Measurements from ENCODE around the gene KRTAP19-3. TPM values are rescaled to one million over a fixed set of nuclear protein-coding genes. Genes with fewer than 3 reads are reported as not detected.

The KRTAP19-3 gene
- polyA plus RNA-seq, 5 donors, result not detected

Other genes starting within 250 kb of the KRTAP19-3 start
- gene KRTAP24-1, start 209.1 kb downstream of the KRTAP19-3 start, polyA plus RNA-seq (ENCODE audit: insufficient read depth in 1 of 5, insufficient read length in 5 of 5, low replicate concordance in 1 of 5), result not detected
- gene KRTAP25-1, start 202.5 kb downstream of the KRTAP19-3 start, polyA plus RNA-seq (ENCODE audit: insufficient read depth in 1 of 5, insufficient read length in 5 of 5, low replicate concordance in 1 of 5), result not detected
- not detected for gene KRTAP26-1, start 171.7 kb downstream of the KRTAP19-3 start, polyA plus RNA-seq (ENCODE audit: insufficient read depth in 1 of 5, insufficient read length in 5 of 5, low replicate concordance in 1 of 5)
- gene KRTAP27-1, start 154.3 kb downstream of the KRTAP19-3 start, polyA plus RNA-seq (ENCODE audit: insufficient read depth in 1 of 5, insufficient read length in 5 of 5, low replicate concordance in 1 of 5), result not detected
- gene KRTAP23-1, start 143.4 kb downstream of the KRTAP19-3 start, polyA plus RNA-seq (ENCODE audit: insufficient read depth in 1 of 5, insufficient read length in 5 of 5, low replicate concordance in 1 of 5), result not detected
- gene KRTAP13-2, start 119.7 kb downstream of the KRTAP19-3 start, polyA plus RNA-seq (ENCODE audit: insufficient read depth in 1 of 5, insufficient read length in 5 of 5, low replicate concordance in 1 of 5), result not detected
- gene KRTAP13-1, start 96.0 kb downstream of the KRTAP19-3 start, polyA plus RNA-seq (ENCODE audit: insufficient read depth in 1 of 5, insufficient read length in 5 of 5, low replicate concordance in 1 of 5), result not detected
- not detected for gene KRTAP13-3, start 66.1 kb downstream of the KRTAP19-3 start, polyA plus RNA-seq (ENCODE audit: insufficient read depth in 1 of 5, insufficient read length in 5 of 5, low replicate concordance in 1 of 5)
- not detected for gene KRTAP13-4, start 61.8 kb downstream of the KRTAP19-3 start, polyA plus RNA-seq (ENCODE audit: insufficient read depth in 1 of 5, insufficient read length in 5 of 5, low replicate concordance in 1 of 5)
- not detected for gene KRTAP15-1, start 51.7 kb downstream of the KRTAP19-3 start, polyA plus RNA-seq (ENCODE audit: insufficient read depth in 1 of 5, insufficient read length in 5 of 5, low replicate concordance in 1 of 5)
- not detected for gene KRTAP19-1, start 11.6 kb downstream of the KRTAP19-3 start, polyA plus RNA-seq (ENCODE audit: insufficient read depth in 1 of 5, insufficient read length in 5 of 5, low replicate concordance in 1 of 5)
- gene KRTAP19-2, start 4.6 kb downstream of the KRTAP19-3 start, polyA plus RNA-seq (ENCODE audit: insufficient read depth in 1 of 5, insufficient read length in 5 of 5, low replicate concordance in 1 of 5), result not detected
- gene KRTAP19-4, start 5.2 kb upstream of the KRTAP19-3 start, polyA plus RNA-seq (ENCODE audit: insufficient read depth in 1 of 5, insufficient read length in 5 of 5, low replicate concordance in 1 of 5), result not detected
- gene KRTAP19-5, start 10.1 kb upstream of the KRTAP19-3 start, polyA plus RNA-seq (ENCODE audit: insufficient read depth in 1 of 5, insufficient read length in 5 of 5, low replicate concordance in 1 of 5), result not detected
- not detected for gene KRTAP19-6, start 49.9 kb upstream of the KRTAP19-3 start, polyA plus RNA-seq (ENCODE audit: insufficient read depth in 1 of 5, insufficient read length in 5 of 5, low replicate concordance in 1 of 5)
- gene KRTAP19-7, start 69.3 kb upstream of the KRTAP19-3 start, polyA plus RNA-seq (ENCODE audit: insufficient read depth in 1 of 5, insufficient read length in 5 of 5, low replicate concordance in 1 of 5), result not detected
- gene KRTAP22-2, start 98.4 kb upstream of the KRTAP19-3 start, polyA plus RNA-seq (ENCODE audit: insufficient read depth in 1 of 5, insufficient read length in 5 of 5, low replicate concordance in 1 of 5), result not detected
- gene KRTAP6-3, start 100.4 kb upstream of the KRTAP19-3 start, polyA plus RNA-seq (ENCODE audit: insufficient read depth in 1 of 5, insufficient read length in 5 of 5, low replicate concordance in 1 of 5), result not detected
- gene KRTAP6-2, start 106.9 kb upstream of the KRTAP19-3 start, polyA plus RNA-seq (ENCODE audit: insufficient read depth in 1 of 5, insufficient read length in 5 of 5, low replicate concordance in 1 of 5), result not detected
- gene KRTAP22-1, start 109.1 kb upstream of the KRTAP19-3 start, polyA plus RNA-seq (ENCODE audit: insufficient read depth in 1 of 5, insufficient read length in 5 of 5, low replicate concordance in 1 of 5), result not detected
- gene KRTAP6-1, start 121.9 kb upstream of the KRTAP19-3 start, polyA plus RNA-seq (ENCODE audit: insufficient read depth in 1 of 5, insufficient read length in 5 of 5, low replicate concordance in 1 of 5), result not detected
- not detected for gene KRTAP20-1, start 124.4 kb upstream of the KRTAP19-3 start, polyA plus RNA-seq (ENCODE audit: insufficient read depth in 1 of 5, insufficient read length in 5 of 5, low replicate concordance in 1 of 5)
- gene KRTAP20-4, start 128.6 kb upstream of the KRTAP19-3 start, polyA plus RNA-seq (ENCODE audit: insufficient read depth in 1 of 5, insufficient read length in 5 of 5, low replicate concordance in 1 of 5), result not detected
- gene KRTAP20-2, start 143.2 kb upstream of the KRTAP19-3 start, polyA plus RNA-seq (ENCODE audit: insufficient read depth in 1 of 5, insufficient read length in 5 of 5, low replicate concordance in 1 of 5), result not detected
- not detected for gene KRTAP20-3, start 150.9 kb upstream of the KRTAP19-3 start, polyA plus RNA-seq (ENCODE audit: insufficient read depth in 1 of 5, insufficient read length in 5 of 5, low replicate concordance in 1 of 5)
- not detected for gene KRTAP21-3, start 226.8 kb upstream of the KRTAP19-3 start, polyA plus RNA-seq (ENCODE audit: insufficient read depth in 1 of 5, insufficient read length in 5 of 5, low replicate concordance in 1 of 5)